ENCODE results near the gene SIAH1. TPM values are rescaled to one million over a fixed set of nuclear protein-coding genes. Genes with fewer than 3 reads are reported as not detected.
"Not testable (repeated sequence)": the region's sequence is repeated elsewhere in the genome, so short reads cannot be mapped to it uniquely, and the experiment has no call there.

Gene SIAH1, protein sequence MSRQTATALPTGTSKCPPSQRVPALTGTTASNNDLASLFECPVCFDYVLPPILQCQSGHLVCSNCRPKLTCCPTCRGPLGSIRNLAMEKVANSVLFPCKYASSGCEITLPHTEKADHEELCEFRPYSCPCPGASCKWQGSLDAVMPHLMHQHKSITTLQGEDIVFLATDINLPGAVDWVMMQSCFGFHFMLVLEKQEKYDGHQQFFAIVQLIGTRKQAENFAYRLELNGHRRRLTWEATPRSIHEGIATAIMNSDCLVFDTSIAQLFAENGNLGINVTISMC
- 14.3 and 16.1 TPM in 2 replicates for total RNA-seq

DNA sequence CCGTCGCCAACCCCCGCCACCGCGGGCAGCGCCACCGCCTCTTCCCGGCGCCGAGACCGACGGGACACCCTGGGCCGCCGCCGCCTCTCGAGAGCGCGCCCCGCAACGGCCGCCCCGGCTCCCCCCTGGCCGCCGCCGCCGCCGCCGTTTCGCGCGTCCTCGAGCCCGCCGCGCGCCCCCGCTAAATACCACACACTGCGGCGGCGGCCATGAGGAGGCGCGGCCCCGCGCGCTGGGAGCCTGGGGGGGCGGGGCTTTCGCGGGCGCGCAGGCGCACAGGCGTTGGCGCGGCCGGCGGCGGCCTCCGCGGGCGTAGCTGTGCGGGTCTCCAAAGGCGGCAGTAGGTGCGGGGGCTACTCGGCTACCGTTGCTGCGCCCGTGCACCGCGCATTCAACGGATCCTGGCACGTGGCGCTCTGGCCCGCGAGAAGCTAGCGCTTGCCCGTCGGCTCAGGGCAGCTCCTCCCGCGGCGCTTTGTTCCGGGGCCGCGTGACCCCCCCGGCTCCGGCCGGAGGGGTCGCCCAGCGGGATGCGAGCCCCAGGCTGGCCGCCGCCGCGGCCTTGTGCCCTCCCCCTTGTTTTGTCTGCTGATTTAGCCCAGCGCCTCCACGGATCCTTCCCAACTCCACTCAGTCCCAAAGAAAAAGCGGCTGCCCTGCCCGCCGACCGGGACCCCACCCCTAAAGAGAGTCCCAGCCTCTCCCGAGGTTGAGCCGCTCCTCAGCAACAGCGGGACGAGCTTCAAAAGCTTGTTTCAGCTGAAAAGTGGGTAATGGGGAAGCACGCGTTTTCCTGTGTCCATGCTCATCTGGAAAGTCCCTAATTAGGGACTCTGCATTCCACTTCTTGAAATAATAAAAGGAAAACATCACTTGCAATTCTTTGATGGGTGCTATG is at the start of gene SIAH1:
SIAH1 (minus strand) TSS at position 161 of the 898 bp plus-strand sequence. CDS start 22,985 bp downstream, outside the sequence.
- intact Hi-C loops (cut with micrococcal nuclease) = loop anchor here (1.0 to 10.0 kb wide), 10 partner anchors 32 to 1697 kb away; partner anchors contain the start of genes C16orf87, HEATR3, LONP2 and ORC6

DNA sequence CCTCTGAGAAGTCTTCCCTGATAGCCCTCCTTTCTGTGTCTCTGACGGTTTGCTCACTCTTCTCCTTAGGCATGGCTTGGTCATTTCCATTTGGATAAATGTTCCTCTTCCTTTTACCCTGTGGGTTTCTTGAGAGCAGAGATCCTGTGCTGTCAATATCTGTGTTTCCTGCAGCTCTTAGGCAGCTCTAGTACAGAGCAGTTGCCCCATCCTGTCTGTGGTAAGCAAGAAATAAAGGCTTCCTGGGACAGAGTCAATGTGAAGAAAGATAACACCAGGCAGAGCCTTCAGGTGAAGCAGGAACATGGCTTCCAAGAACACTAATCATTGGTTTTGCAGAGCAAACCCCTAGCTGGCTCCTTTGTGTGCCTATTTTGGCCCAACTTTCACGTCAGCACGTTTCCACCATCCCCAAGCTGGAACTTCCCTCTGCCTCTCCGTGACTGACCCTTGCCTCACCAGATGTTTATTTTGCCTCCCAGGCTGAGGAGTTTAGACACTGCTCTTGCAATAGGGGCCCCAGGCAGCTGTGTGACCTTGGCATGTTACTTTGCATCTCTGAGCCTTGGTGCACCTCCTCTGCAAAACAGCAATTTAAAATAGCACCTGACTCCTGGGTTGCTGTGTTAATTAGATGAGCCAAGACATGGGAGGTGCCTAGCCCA is 49.6 kb upstream of the SIAH1 start:
- intact Hi-C loops (cut with micrococcal nuclease) = no loop called here

- intact Hi-C loops (cut with micrococcal nuclease) = no loop called here
Measured at GRCh38 chr16:48433850-48434530, 48.8 kb upstream of the SIAH1 start.

DNA sequence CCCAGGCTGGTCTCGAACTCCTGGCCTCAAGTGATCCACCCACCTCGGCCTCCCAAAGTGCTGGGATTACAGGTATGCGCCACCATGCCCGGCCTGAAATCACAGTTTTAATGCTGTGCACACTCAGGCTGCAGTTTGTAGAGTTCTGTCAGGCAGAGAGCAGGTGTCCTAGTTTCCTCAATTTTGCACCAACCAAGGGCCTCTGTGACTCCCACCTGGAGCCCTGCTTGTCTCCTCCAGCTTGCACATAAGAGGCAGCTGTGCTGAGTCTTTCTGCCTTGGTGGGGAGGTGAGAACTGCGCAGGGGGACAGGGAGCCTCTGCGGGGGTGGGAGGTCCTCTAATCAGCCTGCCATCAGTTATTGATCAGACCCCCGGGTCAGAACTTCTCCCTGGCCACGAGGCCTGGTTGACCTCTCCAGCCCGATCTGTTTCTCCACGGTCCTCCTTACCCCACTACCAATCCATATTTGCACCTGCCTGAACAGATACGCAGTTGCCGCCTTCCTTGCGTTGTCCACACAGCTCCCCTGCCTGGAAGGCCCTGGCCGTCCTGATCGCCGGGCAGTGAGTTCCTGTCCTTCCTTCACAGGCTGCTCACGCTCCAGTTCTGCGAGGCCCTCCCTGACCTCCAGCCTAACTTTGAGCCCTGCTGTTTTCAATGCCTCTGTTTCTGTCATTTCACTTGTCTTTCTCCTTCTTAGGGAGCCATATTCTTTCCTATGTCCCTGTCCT is 48.1 kb upstream of the SIAH1 start:
- intact Hi-C loops (cut with micrococcal nuclease) = no loop called here

DNA sequence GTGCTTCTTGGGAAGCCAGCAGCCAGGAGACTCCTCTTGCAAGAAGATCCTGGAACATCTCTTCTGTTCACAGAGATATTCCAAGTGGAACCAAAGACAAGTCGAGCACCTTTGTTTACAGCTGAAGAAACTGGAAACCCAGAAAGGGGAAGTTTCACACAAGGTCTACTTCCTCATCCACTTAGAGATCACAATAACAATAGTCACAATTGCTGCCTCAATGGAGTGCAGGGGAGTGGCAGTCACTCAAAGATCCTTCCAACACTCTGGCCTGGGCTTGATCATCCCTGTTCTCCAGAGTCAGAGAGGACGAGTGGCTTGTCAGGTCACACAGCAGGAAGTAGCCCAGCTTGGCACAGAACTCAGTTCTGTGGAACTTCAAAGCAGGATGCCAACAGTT is 46.9 kb upstream of the SIAH1 start:
- intact Hi-C loops (cut with micrococcal nuclease) = no loop called here

DNA sequence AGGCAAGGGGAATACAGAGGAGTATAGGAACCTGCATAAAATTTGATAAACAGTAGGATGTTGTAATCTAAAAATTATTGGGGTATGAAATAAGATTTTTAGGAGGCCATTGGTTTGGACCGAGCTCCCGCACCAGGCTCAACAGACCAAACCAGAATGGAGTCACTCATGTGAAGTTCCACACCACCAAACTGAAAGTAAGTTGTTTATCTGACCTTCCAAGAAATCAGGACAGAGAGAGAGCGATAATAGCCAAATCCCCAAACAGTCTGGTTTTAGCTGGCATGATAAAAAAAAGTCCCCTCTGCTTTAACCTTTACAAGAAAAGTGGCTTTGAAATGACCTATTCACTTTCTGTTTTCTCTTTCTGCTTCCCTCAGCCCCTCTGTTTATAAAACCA is 45.7 kb upstream of the SIAH1 start:
- intact Hi-C loops (cut with micrococcal nuclease) = no loop called here

- intact Hi-C loops (cut with micrococcal nuclease) = no loop called here
Measured at GRCh38 chr16:48426244-48427141, 41.3 kb upstream of the SIAH1 start.

DNA sequence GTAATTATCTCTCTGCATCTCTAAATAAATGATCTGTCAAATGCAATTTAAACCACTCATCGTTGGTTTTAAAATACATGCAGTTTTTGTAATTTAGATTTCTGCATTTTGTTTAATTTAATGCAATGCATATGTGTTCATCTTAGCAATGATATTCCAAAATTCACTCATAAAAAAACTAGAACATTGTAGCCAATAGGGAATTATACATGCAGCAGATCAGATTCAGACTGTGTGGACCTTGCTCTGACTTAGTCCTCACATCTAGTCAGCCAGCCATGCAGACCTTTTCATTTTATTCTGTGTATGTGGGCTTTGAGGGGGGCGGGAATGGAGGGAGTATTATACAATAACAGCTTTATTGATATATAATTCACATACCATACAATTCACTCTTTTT is 37.3 kb upstream of the SIAH1 start:
- intact Hi-C loops (cut with micrococcal nuclease) = loop anchor here (1.0 kb wide), 1 partner anchor 33 kb away; no protein-coding TSS in a partner anchor

- intact Hi-C loops (cut with micrococcal nuclease) = loop anchor here (1.0 kb wide), 1 partner anchor 34 kb away; no protein-coding TSS in a partner anchor
Measured at GRCh38 chr16:48421741-48422140, 36.5 kb upstream of the SIAH1 start.

- intact Hi-C loops (cut with micrococcal nuclease) = no loop called here
Measured at GRCh38 chr16:48420437-48420836, 35.2 kb upstream of the SIAH1 start.

DNA sequence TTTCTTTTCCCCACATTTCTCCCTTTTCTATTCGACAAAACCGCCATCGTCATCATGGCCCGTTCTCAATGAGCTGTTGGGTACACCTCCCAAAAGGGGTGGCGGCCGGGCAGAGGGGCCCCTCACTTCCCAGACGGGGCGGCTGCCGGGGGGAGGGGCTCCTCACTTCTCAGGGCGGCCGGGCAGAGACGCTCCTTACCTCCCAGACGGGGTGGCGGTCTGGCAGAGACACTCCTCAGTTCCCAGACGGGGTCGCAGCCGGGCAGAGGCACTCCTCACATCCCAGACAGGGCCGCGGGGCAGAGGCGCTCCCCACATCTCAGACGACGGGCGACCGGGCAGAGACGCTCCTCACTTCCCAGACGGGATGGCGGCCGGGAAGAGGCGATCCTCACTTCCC is 31.4 kb upstream of the SIAH1 start:
- intact Hi-C loops (cut with micrococcal nuclease) = not testable (repeated sequence)

- intact Hi-C loops (cut with micrococcal nuclease) = no loop called here
Measured at GRCh38 chr16:48413272-48413671, 28.1 kb upstream of the SIAH1 start.

GRCh38 chr16:48409839-48410632 is 24.8 kb upstream of the SIAH1 start:
- intact Hi-C loops (cut with micrococcal nuclease) = no loop called here

- intact Hi-C loops (cut with micrococcal nuclease) = no loop called here
Measured at GRCh38 chr16:48408688-48409087, 23.5 kb upstream of the SIAH1 start.

DNA sequence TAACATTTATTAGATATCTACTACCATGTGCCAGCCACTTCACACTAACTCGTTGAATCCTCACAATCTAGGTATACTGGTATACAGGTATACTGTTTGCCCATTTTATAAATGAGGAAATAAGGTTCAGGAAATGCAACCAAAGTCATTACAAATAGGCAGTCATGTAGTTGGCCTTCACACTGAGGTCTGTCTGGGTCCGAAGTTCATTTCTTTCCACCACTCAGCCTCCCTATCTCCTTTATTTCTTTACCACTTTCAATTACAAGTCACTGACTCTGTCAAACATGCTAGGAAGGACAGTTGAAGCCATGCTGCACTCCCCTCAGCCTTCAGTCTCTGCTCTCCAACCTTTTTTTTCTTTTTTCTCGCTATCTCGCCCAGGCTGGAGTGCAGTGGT is 20.7 kb upstream of the SIAH1 start:
- intact Hi-C loops (cut with micrococcal nuclease) = no loop called here

GRCh38 chr16:48405153-48405552 is 19.9 kb upstream of the SIAH1 start:
- intact Hi-C loops (cut with micrococcal nuclease) = no loop called here

DNA sequence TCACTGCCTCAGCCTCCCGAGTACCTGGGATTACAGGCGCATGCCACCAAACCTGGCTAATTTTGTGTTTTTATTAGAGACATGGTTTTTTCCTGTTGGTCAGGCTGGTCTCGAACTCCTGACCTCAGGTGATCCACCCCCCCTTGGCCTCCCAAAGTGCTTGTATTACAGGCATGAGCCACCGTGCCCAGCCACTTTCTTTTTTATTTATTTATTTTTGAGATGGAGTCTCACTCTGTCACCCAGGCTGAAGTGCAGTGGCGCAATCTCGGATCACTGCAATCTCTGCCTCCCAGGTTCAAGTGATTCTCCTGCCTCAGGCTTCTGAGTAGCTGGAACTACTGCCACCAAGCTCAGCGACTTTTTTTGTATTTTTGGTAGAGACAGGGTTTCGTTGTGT is 17.3 kb upstream of the SIAH1 start:
- intact Hi-C loops (cut with micrococcal nuclease) = not testable (repeated sequence)

GRCh38 chr16:48395375-48395774 is 10.2 kb upstream of the SIAH1 start:
- intact Hi-C loops (cut with micrococcal nuclease) = no loop called here

DNA sequence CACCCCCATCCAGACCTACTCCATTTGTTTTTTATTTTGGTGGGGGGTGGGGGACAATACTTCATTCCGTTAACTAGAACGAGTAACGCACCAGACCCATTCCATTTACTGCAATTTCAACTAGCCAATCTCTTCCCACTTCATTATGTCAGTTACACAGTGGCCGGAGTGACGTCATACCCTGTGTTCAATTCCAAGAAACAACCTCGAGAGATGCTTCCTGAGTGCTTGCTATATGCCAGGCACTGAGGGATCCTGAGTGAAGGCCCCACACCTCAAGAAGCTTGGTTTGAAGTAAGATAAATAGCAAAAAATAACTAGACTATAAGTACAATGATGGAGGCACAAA is 9.1 kb upstream of the SIAH1 start:
- intact Hi-C loops (cut with micrococcal nuclease) = no loop called here
